RWPE2 (cell line): ENCODE measurements around the gene ERG28.
"Not testable (repeated sequence)": the region's sequence is repeated elsewhere in the genome, so short reads cannot be mapped to it uniquely, and the experiment has no call there.

Experiments
- ATAC-seq: fragments of 200-7000 bp; cut with Tn5 transposase; 3 replicates; pipeline ENCODE4 v1.9.1; 2021; ENCODE audit warnings: low read depth
- DNase-seq: peaks from one replicate; pipeline ENCODE4 v3.0.0-alpha.2; 2020; ENCODE audit warnings: low spot score
- H3K27ac ChIP-seq: fragments of 450-650 bp; 2 replicates; pipeline ENCODE4 v1.5.1; 2017; ENCODE audit warnings: mild to moderate bottlenecking; ENCODE audit not compliant: poor library complexity, severe bottlenecking
- H3K27me3 ChIP-seq: fragments of 250-450 bp; sonication (Bioruptor Pico); 2 replicates; pipeline ENCODE4 v1.5.1; 2021; ENCODE audit warnings: mild to moderate bottlenecking, moderate library complexity; ENCODE audit not compliant: insufficient read depth, poor library complexity, severe bottlenecking
- H3K36me3 ChIP-seq: fragments of 250-450 bp; sonication (Bioruptor Pico); 2 replicates; pipeline ENCODE4 v1.5.1; 2020; ENCODE audit warnings: low read depth, mild to moderate bottlenecking, moderate library complexity
- H3K4me1 ChIP-seq: fragments of 250-450 bp; sonication (Bioruptor Pico); 2 replicates; pipeline ENCODE4 v1.5.1; 2021; ENCODE audit warnings: mild to moderate bottlenecking, moderate library complexity; ENCODE audit not compliant: insufficient read depth, poor library complexity, severe bottlenecking
- H3K4me3 ChIP-seq: fragments of 250-450 bp; sonication (Bioruptor Pico); 2 replicates; pipeline ENCODE4 v1.5.1; 2021; ENCODE audit warnings: mild to moderate bottlenecking, moderate library complexity; ENCODE audit not compliant: severe bottlenecking
- H3K9me3 ChIP-seq: fragments of 250-450 bp; sonication (Bioruptor Pico); 2 replicates; pipeline ENCODE4 v1.5.1; 2021; ENCODE audit warnings: mild to moderate bottlenecking, moderate library complexity; ENCODE audit not compliant: severe bottlenecking
- TF ChIP-seq, protein P1 (sequence below): fragments of 450-650 bp; IDR thresholded peaks from one replicate; pipeline ENCODE4 v1.5.1; 2017; ENCODE audit warnings: mild to moderate bottlenecking, moderate library complexity; ENCODE audit not compliant: poor library complexity, severe bottlenecking

ERG28 gene

DNA sequence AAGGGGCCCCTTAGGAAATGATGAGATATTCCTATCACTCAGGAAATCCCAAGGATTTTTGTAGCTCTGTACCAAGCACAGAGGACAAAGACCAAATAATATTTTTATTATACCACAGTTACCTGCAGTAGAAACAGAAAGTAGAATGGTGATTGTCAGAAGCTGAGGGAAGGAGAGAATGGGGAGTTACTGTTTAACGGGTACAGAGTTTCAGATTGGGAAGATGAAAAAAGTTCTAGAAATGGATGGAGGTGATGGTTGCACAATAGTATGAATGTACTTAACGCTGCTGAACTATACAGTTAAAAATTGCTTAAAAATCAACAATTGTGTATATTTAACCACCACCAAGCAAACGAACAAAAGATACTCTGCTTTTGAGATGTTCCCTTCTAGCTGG lies 58.2 kb downstream of the ERG28 start:
- ATAC-seq (no peak), DNase-seq (no peak)
- Histone ChIP-seq H3K27me3 (no peaks in the 10 kb centered on the region), H3K4me3 (no peak overlapping the region), H3K9me3 (no peaks in the 10 kb centered on the region), H3K4me1 (no peaks in the 10 kb centered on the region), H3K27ac (no peak overlapping the region), H3K36me3 (no peaks in the 10 kb centered on the region)
- TF ChIP-seq, protein P1, sequence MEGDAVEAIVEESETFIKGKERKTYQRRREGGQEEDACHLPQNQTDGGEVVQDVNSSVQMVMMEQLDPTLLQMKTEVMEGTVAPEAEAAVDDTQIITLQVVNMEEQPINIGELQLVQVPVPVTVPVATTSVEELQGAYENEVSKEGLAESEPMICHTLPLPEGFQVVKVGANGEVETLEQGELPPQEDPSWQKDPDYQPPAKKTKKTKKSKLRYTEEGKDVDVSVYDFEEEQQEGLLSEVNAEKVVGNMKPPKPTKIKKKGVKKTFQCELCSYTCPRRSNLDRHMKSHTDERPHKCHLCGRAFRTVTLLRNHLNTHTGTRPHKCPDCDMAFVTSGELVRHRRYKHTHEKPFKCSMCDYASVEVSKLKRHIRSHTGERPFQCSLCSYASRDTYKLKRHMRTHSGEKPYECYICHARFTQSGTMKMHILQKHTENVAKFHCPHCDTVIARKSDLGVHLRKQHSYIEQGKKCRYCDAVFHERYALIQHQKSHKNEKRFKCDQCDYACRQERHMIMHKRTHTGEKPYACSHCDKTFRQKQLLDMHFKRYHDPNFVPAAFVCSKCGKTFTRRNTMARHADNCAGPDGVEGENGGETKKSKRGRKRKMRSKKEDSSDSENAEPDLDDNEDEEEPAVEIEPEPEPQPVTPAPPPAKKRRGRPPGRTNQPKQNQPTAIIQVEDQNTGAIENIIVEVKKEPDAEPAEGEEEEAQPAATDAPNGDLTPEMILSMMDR, result no peak

DNA sequence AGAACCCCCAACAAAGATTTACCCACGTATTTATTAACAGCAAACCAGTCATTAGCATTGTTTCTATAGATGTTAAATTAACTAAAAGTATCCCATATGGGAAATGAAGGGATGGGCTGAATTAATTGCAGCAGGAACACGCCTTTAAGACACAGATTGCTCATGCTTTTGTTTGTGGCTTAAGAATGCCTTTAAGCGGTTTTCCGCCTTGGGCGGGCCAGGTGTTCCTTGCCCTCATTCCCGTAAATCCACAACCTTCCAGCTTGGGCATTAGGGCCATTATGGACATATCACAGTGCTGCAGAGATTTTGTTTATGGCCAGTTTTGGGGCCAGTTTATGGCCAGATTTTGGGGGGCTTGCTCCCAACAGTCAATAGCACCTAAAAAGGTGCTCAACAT lies 59.6 kb downstream of the ERG28 start:
- H3K27ac ChIP-seq, H3K27me3 ChIP-seq, DNase-seq, H3K4me1 ChIP-seq, H3K4me3 ChIP-seq, H3K9me3 ChIP-seq, H3K36me3 ChIP-seq, ATAC-seq: not testable (repeated sequence)

DNA sequence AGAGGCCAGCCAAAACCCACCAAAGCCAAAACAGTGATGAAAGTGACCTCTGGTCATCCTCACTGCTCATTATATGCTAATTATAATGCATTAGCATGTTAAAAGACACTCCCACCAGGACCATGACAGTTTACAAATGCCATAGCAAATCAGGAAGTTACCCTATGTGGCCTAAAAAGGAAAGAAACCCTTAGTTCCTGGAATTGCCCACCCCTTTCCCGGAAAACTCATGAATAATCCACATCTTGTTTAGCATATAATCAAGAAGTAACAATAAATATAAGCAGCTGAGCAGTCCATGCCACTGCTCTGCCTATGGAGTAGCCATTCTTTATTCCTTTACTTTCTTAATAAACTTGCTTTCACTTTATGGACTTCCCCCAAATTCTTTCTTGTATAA lies 60.6 kb downstream of the ERG28 start:
- not testable (repeated sequence) for ATAC-seq, H3K4me3 ChIP-seq, DNase-seq, H3K9me3 ChIP-seq, H3K4me1 ChIP-seq, H3K27me3 ChIP-seq, H3K27ac ChIP-seq, H3K36me3 ChIP-seq
